ENCODE data around the gene IRAK1.
A peak's percentile ranks its signal among the peaks of the same experiment; 100 is the strongest.

IRAK1 gene

DNA sequence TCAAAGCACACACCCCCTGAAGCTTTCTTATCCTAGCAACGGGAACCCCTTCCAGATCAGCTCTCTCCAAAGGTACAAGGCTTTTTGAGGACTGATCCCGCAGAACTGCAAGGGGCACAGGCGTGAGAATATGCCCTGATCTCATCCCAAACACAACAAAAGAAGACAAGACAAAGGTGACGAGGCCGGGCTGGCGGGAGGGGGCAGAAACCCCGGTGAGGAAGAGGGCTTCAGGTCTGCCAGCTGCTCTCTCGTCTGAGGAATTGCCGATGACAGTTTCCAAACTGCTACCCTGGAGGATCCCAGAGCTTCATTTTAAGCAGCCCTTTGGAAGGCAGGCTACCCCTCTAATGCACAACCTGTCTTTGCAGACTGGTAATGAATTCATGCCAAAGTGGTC, 51.4 kb downstream of the IRAK1 start:
- no peak for DNase-seq (ENCODE audit: low read depth)
- TF ChIP-seq CTCF (conservative IDR thresholded peaks at IDR 0.05; ENCODE audit: low read depth, low read length), result no peak
- H3K4me3 ChIP-seq (ENCODE audit: low read length), result peak overlapping the region; percentile 23

DNA sequence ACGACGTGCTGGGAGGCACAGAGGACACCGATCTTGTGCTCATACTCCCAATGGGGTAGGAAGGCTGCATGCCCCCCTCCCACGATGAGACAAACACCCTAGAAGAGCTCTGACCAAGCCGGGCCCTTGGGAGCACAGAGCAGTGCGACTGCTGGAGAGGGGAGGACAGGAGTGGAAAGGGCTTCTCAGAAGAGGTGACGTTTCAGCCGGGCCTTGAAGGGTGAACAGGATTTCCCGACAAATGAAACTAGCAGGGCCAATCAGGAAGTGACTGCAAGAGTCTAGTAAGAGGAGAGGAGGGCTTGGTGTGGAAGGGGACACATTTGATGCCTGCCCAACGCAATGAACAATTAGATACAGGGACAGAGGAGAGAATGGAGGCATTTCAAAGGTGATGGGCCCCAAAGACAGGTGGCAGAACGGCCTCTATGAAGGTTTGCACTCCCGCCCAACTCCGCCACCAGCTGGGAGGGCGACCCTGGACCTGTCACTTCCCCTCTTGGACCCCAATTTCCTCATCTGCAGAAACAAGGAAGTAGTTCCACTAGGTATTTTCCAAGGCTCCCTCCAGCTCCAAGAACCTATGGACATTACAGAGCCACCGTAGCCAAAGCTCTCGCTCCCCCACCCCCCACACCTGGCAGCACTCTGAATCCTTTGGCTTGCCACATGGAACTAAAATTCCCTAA, 52.0 kb downstream of the IRAK1 start:
- TF ChIP-seq CTCF (conservative IDR thresholded peaks at IDR 0.05; ENCODE audit: low read depth, low read length), result no peak
- DNase-seq (ENCODE audit: low read depth), result no peak
- no peak overlapping the region for H3K4me3 ChIP-seq (ENCODE audit: low read length)

GRCh38 chrX:153966841-153967535, 52.7 kb downstream of the IRAK1 start:
- no peak overlapping the region for H3K4me3 ChIP-seq (ENCODE audit: low read length)
- no peak for DNase-seq (ENCODE audit: low read depth)
- no peak for TF ChIP-seq CTCF (conservative IDR thresholded peaks at IDR 0.05; ENCODE audit: low read depth, low read length)

DNA sequence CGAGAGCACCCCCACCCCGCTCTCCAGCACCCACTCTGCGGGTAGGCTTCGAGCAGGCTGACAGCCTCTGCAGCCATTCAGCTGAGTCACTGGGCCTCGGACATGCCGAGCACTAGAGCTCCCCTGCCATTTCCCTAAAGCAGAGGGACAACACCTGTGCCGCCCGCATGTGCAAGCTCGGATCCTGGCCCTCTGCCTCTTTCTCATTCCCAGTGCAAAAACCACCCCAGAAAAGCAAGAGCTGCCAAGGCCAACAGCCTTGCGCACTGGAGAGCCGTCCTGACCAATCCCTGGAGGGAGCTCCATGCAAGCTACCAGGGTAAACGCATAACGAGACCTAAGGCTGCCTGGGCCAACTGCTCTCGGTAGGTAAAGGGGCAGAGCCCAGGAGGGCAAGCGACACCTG, 53.4 kb downstream of the IRAK1 start:
- DNase-seq (ENCODE audit: low read depth), result no peak
- TF ChIP-seq CTCF (conservative IDR thresholded peaks at IDR 0.05; ENCODE audit: low read depth, low read length), result no peak
- H3K4me3 ChIP-seq (ENCODE audit: low read length), result no peak overlapping the region

- no peak for DNase-seq (ENCODE audit: low read depth)
- no peak for TF ChIP-seq CTCF (conservative IDR thresholded peaks at IDR 0.05; ENCODE audit: low read depth, low read length)
- no peak overlapping the region for H3K4me3 ChIP-seq (ENCODE audit: low read length)
Measured at GRCh38 chrX:153965406-153965805, 54.3 kb downstream of the IRAK1 start.

DNA sequence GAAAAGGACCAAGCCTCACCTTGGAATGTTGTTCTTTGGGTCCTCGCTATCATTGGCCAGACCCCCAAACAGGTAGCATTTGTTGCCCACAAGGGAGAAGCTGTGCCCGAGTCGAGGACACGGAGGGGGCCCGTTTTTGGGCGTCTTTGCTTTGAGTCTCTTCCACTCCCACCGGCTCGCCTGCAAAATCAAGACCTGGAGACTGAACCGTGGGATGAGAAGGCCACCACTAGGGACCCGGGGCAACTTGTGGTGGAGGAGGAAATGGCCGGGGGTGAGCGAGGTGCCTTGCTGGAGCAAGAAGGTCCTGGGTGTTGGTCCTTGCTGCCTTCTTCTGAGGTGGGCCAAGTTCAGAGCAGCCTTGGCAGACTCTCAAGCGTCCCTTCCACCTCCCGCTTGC, 55.6 kb downstream of the IRAK1 start:
- H3K4me3 ChIP-seq (ENCODE audit: low read length), result no peak overlapping the region
- DNase-seq (ENCODE audit: low read depth), result no peak
- no peak for TF ChIP-seq CTCF (conservative IDR thresholded peaks at IDR 0.05; ENCODE audit: low read depth, low read length)

DNA sequence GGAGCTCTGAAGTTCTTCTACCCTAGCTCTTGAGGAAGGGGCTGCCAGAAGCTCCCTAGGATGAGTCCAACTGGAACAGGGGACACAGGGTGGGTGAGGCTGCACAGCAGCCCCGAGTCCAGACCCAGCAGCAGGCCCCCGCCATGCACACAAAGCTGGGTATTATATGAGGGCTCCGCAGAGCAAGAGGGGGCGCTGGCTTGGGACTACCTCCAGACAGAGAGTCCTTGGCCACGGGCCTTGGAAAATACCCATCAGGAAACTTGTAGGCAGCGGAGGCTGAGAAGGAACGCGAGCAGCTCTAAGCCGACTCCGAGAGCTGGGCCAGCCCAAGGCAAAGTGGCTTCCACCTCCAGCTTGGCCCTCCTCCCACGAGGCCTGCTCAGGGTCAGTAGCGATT, 56.2 kb downstream of the IRAK1 start:
- DNase-seq (ENCODE audit: low read depth), result no peak
- H3K4me3 ChIP-seq (ENCODE audit: low read length), result no peak overlapping the region
- TF ChIP-seq CTCF (conservative IDR thresholded peaks at IDR 0.05; ENCODE audit: low read depth, low read length), result no peak

All from retinal pigment epithelial cell (primary cell).